HFFc6 (cell line): Measurements from ENCODE around the gene CNTN5. TPM values are rescaled to one million over a fixed set of nuclear protein-coding genes. Genes with fewer than 3 reads are reported as not detected.

Experiments used
- DNase-seq: peaks from one replicate; pipeline ENCODE4 v3.0.0-alpha.2; 2018
- H3K27ac Mint-ChIP-seq: 2 replicates; pipeline ENCODE4 v1.8.0; 2020; ENCODE audit warnings: mild to moderate bottlenecking, mixed read lengths
- H3K27me3 Mint-ChIP-seq: 2 replicates; pipeline ENCODE4 v1.8.0; 2021; ENCODE audit warnings: mild to moderate bottlenecking, moderate library complexity, mixed read lengths; ENCODE audit not compliant: insufficient read depth
- H3K36me3 Mint-ChIP-seq: 2 replicates; pipeline ENCODE4 v1.8.0; 2021; ENCODE audit warnings: low read depth, mixed read lengths
- H3K4me1 Mint-ChIP-seq: 2 replicates; pipeline ENCODE4 v1.8.0; 2020; ENCODE audit warnings: low read depth, mixed read lengths
- H3K4me3 Mint-ChIP-seq: 2 replicates; pipeline ENCODE4 v1.8.0; 2020; ENCODE audit warnings: mild to moderate bottlenecking, moderate library complexity, mixed read lengths
- H3K9me3 Mint-ChIP-seq: 2 replicates; pipeline ENCODE4 v1.8.0; 2020; ENCODE audit warnings: mild to moderate bottlenecking, mixed read lengths
- total RNA-seq, 6 experiments: library from RNA; stranded (reverse); fragmentation: NEBNext Ultra II Directional; extraction: Animal tissue kit (Norgen Biotek cat#: 25700); gene quantifications; 2 replicates in 1 of 6; 3 replicates in 5 of 6; pipeline ENCODE4 v1.2.3, GENCODE V29; 2021
- TF ChIP-seq, protein P1 (sequence below): fragments of 200-600 bp; sonication (generic); IDR thresholded peaks from 2 replicates; pipeline ENCODE4 v1.5.0; 2021; ENCODE audit warnings: antibody characterized with exemption, mild to moderate bottlenecking

The CNTN5 gene
- total RNA-seq, 6 experiments from 2014 or later = not detected

DNA sequence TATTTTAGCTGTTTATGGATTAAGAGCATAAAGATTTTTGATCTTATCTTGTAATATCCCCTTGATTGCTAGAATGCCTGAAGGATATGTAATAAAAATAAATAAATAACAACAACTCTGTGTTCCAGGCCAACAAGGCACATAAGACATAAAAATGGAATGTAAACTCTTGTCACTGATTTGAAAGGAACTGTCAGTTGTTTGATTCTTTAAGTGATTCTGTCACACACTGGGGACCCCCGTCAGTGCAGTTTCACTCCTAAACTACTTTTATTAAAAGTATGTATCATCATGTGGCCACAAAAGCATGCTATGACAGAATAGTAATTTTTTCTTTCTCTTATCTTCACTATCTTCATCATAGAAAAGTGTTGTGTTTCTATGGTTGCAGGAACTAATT is 572.4 kb downstream of the CNTN5 start:
- no peak for DNase-seq
- H3K36me3 Mint-ChIP-seq = peaks cover 5% of the 10 kb centered on the region; the same call in 1 of the 2 replicates
- no peaks in the 10 kb centered on the region for H3K4me1 Mint-ChIP-seq
- H3K27me3 Mint-ChIP-seq = no peaks in the 10 kb centered on the region
- H3K9me3 Mint-ChIP-seq = peaks cover 40% of the 10 kb centered on the region
- TF ChIP-seq, protein P1, sequence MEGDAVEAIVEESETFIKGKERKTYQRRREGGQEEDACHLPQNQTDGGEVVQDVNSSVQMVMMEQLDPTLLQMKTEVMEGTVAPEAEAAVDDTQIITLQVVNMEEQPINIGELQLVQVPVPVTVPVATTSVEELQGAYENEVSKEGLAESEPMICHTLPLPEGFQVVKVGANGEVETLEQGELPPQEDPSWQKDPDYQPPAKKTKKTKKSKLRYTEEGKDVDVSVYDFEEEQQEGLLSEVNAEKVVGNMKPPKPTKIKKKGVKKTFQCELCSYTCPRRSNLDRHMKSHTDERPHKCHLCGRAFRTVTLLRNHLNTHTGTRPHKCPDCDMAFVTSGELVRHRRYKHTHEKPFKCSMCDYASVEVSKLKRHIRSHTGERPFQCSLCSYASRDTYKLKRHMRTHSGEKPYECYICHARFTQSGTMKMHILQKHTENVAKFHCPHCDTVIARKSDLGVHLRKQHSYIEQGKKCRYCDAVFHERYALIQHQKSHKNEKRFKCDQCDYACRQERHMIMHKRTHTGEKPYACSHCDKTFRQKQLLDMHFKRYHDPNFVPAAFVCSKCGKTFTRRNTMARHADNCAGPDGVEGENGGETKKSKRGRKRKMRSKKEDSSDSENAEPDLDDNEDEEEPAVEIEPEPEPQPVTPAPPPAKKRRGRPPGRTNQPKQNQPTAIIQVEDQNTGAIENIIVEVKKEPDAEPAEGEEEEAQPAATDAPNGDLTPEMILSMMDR = no peak
- no peak overlapping the region for H3K27ac Mint-ChIP-seq
- H3K4me3 Mint-ChIP-seq = no peak overlapping the region

DNA sequence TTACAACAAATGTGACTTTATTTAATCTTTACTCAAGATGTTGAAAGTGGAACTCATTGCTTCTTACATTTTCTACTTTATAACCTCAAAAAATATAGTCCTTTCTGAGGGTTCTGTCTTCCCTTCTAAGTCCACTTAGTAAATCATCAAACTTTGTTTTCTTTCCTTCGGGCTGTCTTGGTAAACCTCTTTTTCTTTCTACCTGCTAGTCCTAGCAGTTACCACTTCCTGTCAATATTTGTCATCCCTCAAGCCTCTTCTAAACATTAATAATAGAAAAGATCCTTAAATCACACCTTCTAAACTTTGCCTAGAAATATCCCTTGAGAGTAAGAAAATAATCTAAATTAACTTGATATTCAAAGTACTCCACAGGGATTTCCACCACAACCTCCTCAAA is 580.4 kb downstream of the CNTN5 start:
- Mint-ChIP-seq H3K4me3 (no peak overlapping the region), H3K27ac (no peak overlapping the region)
- TF ChIP-seq, protein P1 = no peak

DNA sequence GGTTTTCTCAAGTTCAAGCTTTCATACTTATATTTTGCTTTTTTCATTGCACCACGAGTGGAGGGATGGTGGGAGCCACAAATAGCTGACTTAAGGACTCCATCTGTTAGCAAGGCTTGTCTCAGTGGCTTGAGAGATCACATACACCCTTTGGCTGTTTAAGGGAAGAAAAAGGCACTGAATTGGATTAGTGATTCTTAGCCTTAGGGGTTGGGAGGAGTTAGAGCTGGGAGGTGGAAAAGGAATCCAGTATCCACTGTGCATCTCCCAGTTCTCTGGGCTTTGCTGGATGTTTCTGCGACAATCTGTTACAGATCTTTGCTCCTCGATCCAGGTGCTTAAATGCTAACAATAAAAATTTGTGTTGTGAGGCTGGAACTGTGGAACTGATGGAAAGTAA is 593.6 kb downstream of the CNTN5 start:
- Mint-ChIP-seq H3K4me1 (no peaks in the 10 kb centered on the region), H3K27ac (no peak overlapping the region), H3K27me3 (no peaks in the 10 kb centered on the region), H3K9me3 (peaks cover 43% of the 10 kb centered on the region), H3K36me3 (no peaks in the 10 kb centered on the region), H3K4me3 (no peak overlapping the region)
- no peak for DNase-seq
- TF ChIP-seq, protein P1 = no peak

More for the DNA sequence above, 580.4 kb downstream of the CNTN5 start:
- Mint-ChIP-seq H3K9me3 (peaks cover 11% of the 10 kb centered on the region), H3K4me1 (no peaks in the 10 kb centered on the region), H3K27me3 (no peaks in the 10 kb centered on the region; the same call in 1 of the 2 replicates), H3K36me3 (no peaks in the 10 kb centered on the region)
- DNase-seq = no peak

DNA sequence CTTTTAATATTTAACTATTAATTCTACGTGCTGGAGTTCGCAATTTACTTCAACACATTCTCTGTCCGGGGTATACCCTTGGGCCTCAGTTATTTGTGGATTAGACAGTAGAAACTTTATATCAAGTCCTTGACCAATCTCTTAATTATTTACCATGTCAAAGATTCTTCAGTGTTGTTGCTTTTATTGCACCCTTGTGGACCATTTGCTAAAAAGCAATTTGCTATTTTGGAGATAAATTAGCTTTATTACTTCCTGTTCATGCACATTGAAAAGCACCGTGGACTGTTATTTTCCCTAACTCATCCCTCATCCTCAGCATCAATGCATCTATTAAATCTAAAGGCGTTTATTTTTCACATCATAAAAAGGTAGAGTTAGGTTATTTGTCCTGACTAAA is 609.9 kb downstream of the CNTN5 start:
- Mint-ChIP-seq H3K9me3 (peaks cover 21% of the 10 kb centered on the region), H3K27me3 (no peaks in the 10 kb centered on the region), H3K4me1 (no peaks in the 10 kb centered on the region), H3K36me3 (no peaks in the 10 kb centered on the region), H3K27ac (no peak overlapping the region), H3K4me3 (no peak overlapping the region)
- TF ChIP-seq, protein P1 = no peak
- no peak for DNase-seq

DNA sequence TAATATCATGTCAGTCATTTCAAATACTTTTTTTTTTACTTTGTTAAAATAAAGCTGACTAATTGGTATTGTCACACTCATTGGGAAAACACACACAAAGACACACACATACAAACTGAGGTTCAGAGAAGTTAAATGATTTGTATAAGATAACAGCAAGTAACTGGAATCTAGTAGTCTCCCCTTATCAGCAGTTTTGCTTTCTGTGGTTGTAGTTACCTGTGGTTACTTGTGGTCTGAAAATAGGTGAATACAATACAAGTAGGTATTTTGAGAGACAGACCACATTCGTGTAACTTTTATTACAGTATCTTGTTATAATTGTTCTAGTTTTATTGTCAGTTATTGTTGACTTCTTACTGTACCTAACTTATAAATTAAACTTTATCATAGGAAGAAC is 610.9 kb downstream of the CNTN5 start:
- TF ChIP-seq, protein P1 = no peak
- no peak overlapping the region for H3K27ac Mint-ChIP-seq
- H3K4me3 Mint-ChIP-seq = no peak overlapping the region
- no peaks in the 10 kb centered on the region for H3K4me1 Mint-ChIP-seq
- H3K27me3 Mint-ChIP-seq = no peaks in the 10 kb centered on the region
- no peaks in the 10 kb centered on the region for H3K36me3 Mint-ChIP-seq
- peaks cover 20% of the 10 kb centered on the region for H3K9me3 Mint-ChIP-seq
- no peak for DNase-seq

DNA sequence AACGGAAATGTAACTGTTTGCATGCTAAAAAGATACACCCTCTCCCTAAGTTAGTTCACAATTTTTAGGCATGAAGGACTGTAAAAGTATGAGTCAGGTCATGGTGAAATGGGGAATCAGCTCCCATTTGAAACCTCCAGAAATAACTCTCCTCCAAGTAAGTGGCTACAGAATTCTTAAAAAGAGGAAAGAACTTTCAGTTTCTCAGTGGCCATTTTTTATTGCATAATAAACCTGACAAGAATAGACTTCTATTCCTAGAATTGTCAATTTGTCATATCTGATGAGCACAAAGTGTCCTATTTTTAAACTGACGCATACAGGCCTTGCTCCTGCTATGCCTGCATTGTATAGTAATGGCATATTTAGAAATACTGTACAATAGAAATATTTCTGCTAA is 612.2 kb downstream of the CNTN5 start:
- Mint-ChIP-seq H3K4me3 (no peak overlapping the region), H3K27me3 (no peaks in the 10 kb centered on the region), H3K36me3 (no peaks in the 10 kb centered on the region), H3K4me1 (no peaks in the 10 kb centered on the region), H3K9me3 (peaks cover 24% of the 10 kb centered on the region), H3K27ac (no peak overlapping the region)
- no peak for DNase-seq
- TF ChIP-seq, protein P1 = no peak
